Muscle of back (tissue), 11 donors: ENCODE data around the gene TTC9. TPM values are rescaled to one million over a fixed set of nuclear protein-coding genes. Genes with fewer than 3 reads are reported as not detected.

Experiments
- DNase-seq, 3 donors: peaks; one replicate each; pipeline versions ENCODE4 v3.0.0 to v3.0.0-alpha.2; 2013
- polyA plus RNA-seq, 10 donors: library from polyadenylated mRNA; unstranded; fragments of 120-200 nt; gene quantifications; one replicate each; pipeline ENCODE4 v1.2.1, GENCODE V29; 2013; ENCODE audit not compliant: insufficient read length in 10 of 10

The TTC9 gene
- polyA plus RNA-seq, 10 donors, result 4.7 to 12.9 (median 8.4) TPM

GRCh38 chr14:70709726-70710382 lies 68.1 kb downstream of the TTC9 start:
- no peak for DNase-seq

- DNase-seq, result no peak
These were observed 69.7 kb downstream of the TTC9 start for GRCh38 chr14:70711451-70711850.

- DNase-seq, result no peak
These were observed 71.4 kb downstream of the TTC9 start for GRCh38 chr14:70713096-70713495.

- peak in 1 of 3 donors; percentile 9 for DNase-seq
These were observed 71.8 kb downstream of the TTC9 start for GRCh38 chr14:70713511-70713916.

GRCh38 chr14:70714055-70714550 lies 72.4 kb downstream of the TTC9 start:
- peak; percentile 47 to 81 (median 74) for DNase-seq

GRCh38 chr14:70716483-70716882 lies 74.8 kb downstream of the TTC9 start:
- no peak for DNase-seq

- DNase-seq, result no peak
These were observed 75.2 kb downstream of the TTC9 start for GRCh38 chr14:70716958-70717357.

- no peak for DNase-seq
These were observed 76.8 kb downstream of the TTC9 start for GRCh38 chr14:70718383-70719118.

GRCh38 chr14:70721542-70721941 lies 79.8 kb downstream of the TTC9 start:
- DNase-seq, result no peak

GRCh38 chr14:70722418-70722817 lies 80.7 kb downstream of the TTC9 start:
- no peak for DNase-seq

- no peak for DNase-seq
These were observed 81.6 kb downstream of the TTC9 start for GRCh38 chr14:70723276-70723675.

GRCh38 chr14:70724110-70724509 lies 82.4 kb downstream of the TTC9 start:
- DNase-seq, result no peak

GRCh38 chr14:70724944-70725343 lies 83.2 kb downstream of the TTC9 start:
- DNase-seq, result no peak

Other genes with a start within 250 kb of the TTC9 start
- gene SYNJ2BP, start 224.8 kb upstream of the TTC9 start, polyA plus RNA-seq, result 10 to 100 TPM; 22.8 to 31.5 (median 24.4) TPM
- gene ADAM21, start 189.7 kb upstream of the TTC9 start, polyA plus RNA-seq, result under 1 TPM; 0.08 to 0.60 (median 0.27) TPM
- under 1 TPM in 6 of 10 donors, not detected in 4; 0.07 to 0.22 (median 0.13) TPM for gene ADAM20, start 106.9 kb upstream of the TTC9 start, polyA plus RNA-seq
- 10 to 100 TPM; 25.4 to 38.4 (median 30.6) TPM for gene MED6, start 41.3 kb upstream of the TTC9 start, polyA plus RNA-seq
- under 1 TPM; 0.17 to 0.98 (median 0.28) TPM for gene MAP3K9, start 167.6 kb downstream of the TTC9 start, polyA plus RNA-seq